HFFc6 (cell line): ENCODE measurements around the gene KIFBP. TPM values are rescaled to one million over a fixed set of nuclear protein-coding genes. Genes with fewer than 3 reads are reported as not detected.
"Not testable (repeated sequence)": the region's sequence is repeated elsewhere in the genome, so short reads cannot be mapped to it uniquely, and the experiment has no call there.

Source experiments
- DNase-seq: peaks from one replicate; pipeline ENCODE4 v3.0.0-alpha.2; 2018
- H3K27ac Mint-ChIP-seq: 2 replicates; pipeline ENCODE4 v1.8.0; 2020; ENCODE audit warnings: mild to moderate bottlenecking, mixed read lengths
- H3K27me3 Mint-ChIP-seq: 2 replicates; pipeline ENCODE4 v1.8.0; 2021; ENCODE audit warnings: mild to moderate bottlenecking, moderate library complexity, mixed read lengths; ENCODE audit not compliant: insufficient read depth
- H3K36me3 Mint-ChIP-seq: 2 replicates; pipeline ENCODE4 v1.8.0; 2021; ENCODE audit warnings: low read depth, mixed read lengths
- H3K4me1 Mint-ChIP-seq: 2 replicates; pipeline ENCODE4 v1.8.0; 2020; ENCODE audit warnings: low read depth, mixed read lengths
- H3K4me3 Mint-ChIP-seq: 2 replicates; pipeline ENCODE4 v1.8.0; 2020; ENCODE audit warnings: mild to moderate bottlenecking, moderate library complexity, mixed read lengths
- H3K9me3 Mint-ChIP-seq: 2 replicates; pipeline ENCODE4 v1.8.0; 2020; ENCODE audit warnings: mild to moderate bottlenecking, mixed read lengths
- CTCF ChIP-seq: fragments of 200-600 bp; sonication (generic); IDR thresholded peaks from 2 replicates; pipeline ENCODE4 v1.5.0; 2021; ENCODE audit warnings: antibody characterized with exemption, mild to moderate bottlenecking
- long read RNA-seq: library from polyadenylated mRNA; unstranded; transcript quantifications from one replicate; pipeline ENCODE4 v2.0.0, GENCODE V29; 2019
- total RNA-seq, 6 experiments: library from RNA; stranded (reverse); fragmentation: NEBNext Ultra II Directional; extraction: Animal tissue kit (Norgen Biotek cat#: 25700); gene quantifications; 2 replicates in 1 of 6; 3 replicates in 5 of 6; pipeline ENCODE4 v1.2.3, GENCODE V29; 2021

Gene KIFBP
- 10 to 100 TPM; 43.6 to 56.2 (median 51.9) TPM for total RNA-seq
- long read RNA-seq, transcript KIF1BP-201 (7 exons, 2,544 nt) = major isoform, 75 of 87 reads
- long read RNA-seq, partial matches to known transcripts = 6 of 87 reads
- long read RNA-seq, other reads (novel, unspliced or antisense) = 2 of 87 reads

- Mint-ChIP-seq H3K36me3 (peaks cover 23% of the 10 kb centered on the region), H3K4me3 (peak within 1 kb of the TSS; percentile 99), H3K27me3 (peaks cover 5% of the 10 kb centered on the region), H3K27ac (peak within 1 kb of the TSS; percentile 95), H3K4me1 (peaks cover 59% of the 10 kb centered on the region), H3K9me3 (no peaks in the 10 kb centered on the region)
- DNase-seq = peak; percentile 97
- TF ChIP-seq CTCF = peak; percentile 74
These were observed at the start of gene KIFBP for GRCh38 chr10:68988530-68989316. TSS of gene KIFBP (plus strand) at chr10:68988803. CDS start at chr10:68988833, 30 bp downstream.

- no peaks in the 10 kb centered on the region for H3K27me3 Mint-ChIP-seq
- no peak for DNase-seq
- H3K4me1 Mint-ChIP-seq = peaks cover 12% of the 10 kb centered on the region
- peaks cover 17% of the 10 kb centered on the region for H3K36me3 Mint-ChIP-seq
- no peak overlapping the region for H3K4me3 Mint-ChIP-seq
- H3K27ac Mint-ChIP-seq = no peak overlapping the region
- no peak for TF ChIP-seq CTCF
- H3K9me3 Mint-ChIP-seq = no peaks in the 10 kb centered on the region
These were observed 49.7 kb upstream of the KIFBP start for GRCh38 chr10:68938884-68939283.

- Mint-ChIP-seq H3K36me3 (peaks cover 17% of the 10 kb centered on the region), H3K4me1 (peaks cover 12% of the 10 kb centered on the region)
- H3K27me3 Mint-ChIP-seq, H3K9me3 Mint-ChIP-seq, H3K4me3 Mint-ChIP-seq, H3K27ac Mint-ChIP-seq, DNase-seq: not testable (repeated sequence)
These were observed 47.7 kb upstream of the KIFBP start for GRCh38 chr10:68940917-68941316.

- H3K4me3 Mint-ChIP-seq = no peak overlapping the region
- no peaks in the 10 kb centered on the region for H3K9me3 Mint-ChIP-seq
- no peaks in the 10 kb centered on the region for H3K4me1 Mint-ChIP-seq
- peaks cover 10% of the 10 kb centered on the region; the same call in 1 of the 2 replicates for H3K36me3 Mint-ChIP-seq
- no peak for TF ChIP-seq CTCF
- no peak for DNase-seq
- H3K27ac Mint-ChIP-seq = no peak overlapping the region
- H3K27me3 Mint-ChIP-seq = peaks cover 2% of the 10 kb centered on the region; the same call in 1 of the 2 replicates
These were observed 38.0 kb upstream of the KIFBP start for GRCh38 chr10:68950598-68950997.

GRCh38 chr10:68954904-68955303 lies 33.7 kb upstream of the KIFBP start:
- Mint-ChIP-seq H3K4me1 (peaks cover 18% of the 10 kb centered on the region), H3K9me3 (peaks cover 4% of the 10 kb centered on the region; the same call in 1 of the 2 replicates), H3K27ac (peak overlapping the region; percentile 100; the same call in 1 of the 2 replicates), H3K27me3 (peaks cover 2% of the 10 kb centered on the region), H3K36me3 (peaks cover 22% of the 10 kb centered on the region), H3K4me3 (peak overlapping the region; percentile 100)
- TF ChIP-seq CTCF = no peak
- no peak for DNase-seq

- peaks cover 2% of the 10 kb centered on the region for H3K27me3 Mint-ChIP-seq
- peaks cover 24% of the 10 kb centered on the region for H3K36me3 Mint-ChIP-seq
- TF ChIP-seq CTCF = no peak
- H3K4me3 Mint-ChIP-seq = peak overlapping the region; percentile 100
- peaks cover 21% of the 10 kb centered on the region for H3K4me1 Mint-ChIP-seq
- no peak for DNase-seq
- H3K27ac Mint-ChIP-seq = peak overlapping the region; percentile 100
- H3K9me3 Mint-ChIP-seq = peaks cover 4% of the 10 kb centered on the region; the same call in 1 of the 2 replicates
These were observed 33.2 kb upstream of the KIFBP start for GRCh38 chr10:68955355-68955831.
